HG02973 (cell line): ENCODE measurements around the gene CEP192.
"Not testable (repeated sequence)": the region's sequence is repeated elsewhere in the genome, so short reads cannot be mapped to it uniquely, and the experiment has no call there.

Source experiments
- ATAC-seq: cut with Tn5 transposase; IDR thresholded peaks from one replicate; pipeline ENCODE4 v1.9.1; 2021; ENCODE audit warnings: moderate library complexity; ENCODE audit not compliant: unreplicated experiment

Gene CEP192

DNA sequence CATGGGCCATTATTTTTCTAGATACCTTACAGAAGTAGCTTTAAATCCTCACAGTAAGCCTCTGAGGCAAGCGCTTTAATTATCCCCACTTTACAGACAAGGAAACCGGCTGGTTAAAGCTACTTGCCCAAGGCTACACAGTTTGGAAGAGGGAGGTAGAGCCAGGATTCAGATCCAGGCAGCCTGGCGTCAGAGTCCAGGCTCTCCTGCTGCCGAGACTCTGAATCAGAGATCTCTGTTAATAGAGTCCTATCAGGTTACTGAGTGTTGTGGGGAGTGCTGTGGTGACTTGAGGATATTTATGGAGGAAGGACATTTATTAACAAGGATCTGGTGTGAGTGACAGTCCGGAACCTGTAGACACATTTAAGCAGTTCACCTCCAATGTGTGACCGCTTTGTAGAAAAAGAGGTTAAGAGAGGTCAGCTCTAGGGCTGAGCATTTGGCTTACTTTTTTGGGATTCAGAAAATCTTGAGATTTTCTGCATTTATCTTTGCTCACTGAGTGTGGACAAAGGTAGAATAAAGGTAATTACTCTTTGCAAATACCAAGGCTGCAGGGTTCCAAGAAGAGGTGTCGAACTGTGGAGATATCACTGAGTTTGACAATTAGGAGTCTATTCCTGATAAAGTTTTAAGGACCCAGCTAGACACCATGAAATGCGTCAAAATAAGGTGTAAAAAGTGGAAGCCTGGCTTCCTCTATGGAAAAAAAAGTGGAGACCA lies 1.6 kb upstream of the CEP192 start:
- ATAC-seq = no peak

DNA sequence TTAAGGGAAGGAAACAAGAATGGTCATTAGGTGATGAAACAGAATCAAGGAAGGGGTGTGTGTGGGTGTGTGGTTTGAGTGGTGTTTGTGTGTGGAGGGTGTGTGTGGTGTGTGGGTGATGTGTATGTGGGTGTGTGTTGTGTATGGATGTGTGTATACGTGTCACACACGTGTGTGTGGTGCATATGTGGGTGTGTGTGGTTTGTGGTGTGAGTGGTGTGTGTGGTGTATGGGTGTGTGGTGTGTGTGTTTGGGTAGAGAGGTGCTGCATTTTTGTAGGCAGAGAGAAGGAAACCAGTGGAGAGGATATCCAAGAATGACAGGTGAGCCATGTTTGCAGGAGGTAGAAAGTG lies 1.1 kb upstream of the CEP192 start:
- no peak for ATAC-seq

DNA sequence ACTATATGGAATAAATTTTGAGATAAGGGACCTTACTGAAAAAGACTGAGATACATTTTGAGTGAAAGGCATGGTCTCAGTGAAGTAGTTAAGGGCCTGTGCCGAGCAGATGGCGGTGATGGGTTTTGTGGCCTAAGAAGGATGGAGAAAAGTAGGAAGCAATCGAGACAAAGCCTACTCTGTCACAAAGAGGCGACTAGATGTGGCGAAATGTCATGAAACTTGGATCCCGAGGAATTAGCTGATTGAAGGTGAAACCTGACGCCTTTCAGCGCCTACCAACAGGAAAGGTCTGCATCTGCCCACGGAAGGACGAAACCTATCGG lies 558 bp upstream of the CEP192 start:
- ATAC-seq = no peak

DNA sequence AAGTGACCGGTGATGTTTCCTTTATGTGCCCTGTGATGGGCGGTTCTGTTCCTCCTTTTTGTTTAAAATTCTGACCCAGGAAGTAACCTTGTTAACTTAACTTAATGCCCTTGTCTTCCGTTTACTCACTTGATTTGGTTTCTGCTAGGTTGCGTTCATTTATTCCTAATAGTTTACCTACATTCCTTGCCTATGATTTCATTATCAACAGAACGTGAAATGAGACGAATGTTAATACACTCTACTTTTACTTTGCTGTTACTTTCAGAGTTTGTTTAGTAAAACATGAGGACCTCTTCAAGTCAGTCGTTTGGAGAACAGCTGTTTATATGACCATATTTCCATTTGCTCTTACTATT lies 638 bp downstream of the CEP192 start:
- peak; percentile 5 for ATAC-seq

DNA sequence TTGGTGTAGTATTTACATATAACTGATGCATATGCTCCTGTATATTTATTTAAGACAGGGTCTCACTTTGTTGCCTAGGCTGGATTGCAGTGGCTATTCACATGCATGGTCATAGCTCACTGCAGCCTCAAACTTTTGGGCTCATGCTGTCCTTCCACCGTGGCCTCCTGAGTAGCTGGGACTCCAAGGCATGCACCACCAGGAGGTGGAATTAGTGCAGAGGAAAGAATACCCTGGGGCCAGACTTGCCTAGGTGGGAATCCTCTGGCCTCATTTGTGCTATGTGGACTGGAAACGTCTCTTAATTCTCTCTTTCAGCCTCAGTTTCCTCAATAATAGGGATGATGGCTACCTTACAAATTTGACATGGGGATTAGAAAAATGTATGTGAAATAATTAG lies 2.3 kb downstream of the CEP192 start:
- ATAC-seq = no peak

DNA sequence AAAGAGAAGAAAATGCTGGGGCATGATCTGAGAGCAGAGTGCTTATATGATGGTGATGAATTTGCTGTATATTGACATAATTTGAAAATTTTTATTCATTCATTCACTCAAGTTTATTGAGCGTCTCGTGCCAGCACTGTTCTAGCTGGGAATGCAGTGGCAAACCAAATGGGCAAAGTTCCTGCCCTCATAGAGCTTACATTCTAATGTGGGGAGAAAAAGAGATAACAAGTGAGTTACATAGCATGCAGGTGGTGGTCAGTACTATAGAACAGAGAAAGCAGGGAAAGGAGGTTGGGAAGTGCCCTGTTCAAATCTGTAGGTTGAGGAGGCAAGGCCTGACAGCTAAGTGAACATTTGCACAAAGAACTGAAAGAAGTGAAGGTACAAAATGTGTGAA lies 4.3 kb downstream of the CEP192 start:
- no peak for ATAC-seq

DNA sequence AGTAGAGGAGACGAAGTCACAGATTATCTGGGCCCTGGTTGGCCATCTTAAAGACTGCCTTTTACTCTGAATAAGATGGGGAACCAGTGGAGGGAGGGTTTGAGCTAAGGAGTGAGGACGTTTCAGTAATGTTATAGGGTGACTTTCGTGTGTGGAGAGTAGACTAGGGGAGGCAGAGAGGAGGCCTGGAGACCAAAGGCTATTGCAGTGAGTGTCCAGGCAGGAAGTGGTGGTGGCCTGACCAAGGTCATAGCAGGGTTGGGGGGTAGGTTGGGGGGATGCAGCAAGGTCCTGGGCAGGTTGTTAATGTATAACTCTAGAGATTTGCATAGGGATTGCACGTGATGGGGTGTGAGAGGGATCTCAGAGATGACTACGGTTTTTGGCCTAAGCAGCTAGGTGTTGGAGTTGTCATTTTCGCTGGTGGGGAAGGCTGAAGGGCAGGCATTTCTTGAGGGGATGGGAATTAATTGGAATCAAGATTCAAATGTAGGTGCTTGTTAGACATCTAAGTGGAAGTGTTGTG lies 4.9 kb downstream of the CEP192 start:
- no peak for ATAC-seq

DNA sequence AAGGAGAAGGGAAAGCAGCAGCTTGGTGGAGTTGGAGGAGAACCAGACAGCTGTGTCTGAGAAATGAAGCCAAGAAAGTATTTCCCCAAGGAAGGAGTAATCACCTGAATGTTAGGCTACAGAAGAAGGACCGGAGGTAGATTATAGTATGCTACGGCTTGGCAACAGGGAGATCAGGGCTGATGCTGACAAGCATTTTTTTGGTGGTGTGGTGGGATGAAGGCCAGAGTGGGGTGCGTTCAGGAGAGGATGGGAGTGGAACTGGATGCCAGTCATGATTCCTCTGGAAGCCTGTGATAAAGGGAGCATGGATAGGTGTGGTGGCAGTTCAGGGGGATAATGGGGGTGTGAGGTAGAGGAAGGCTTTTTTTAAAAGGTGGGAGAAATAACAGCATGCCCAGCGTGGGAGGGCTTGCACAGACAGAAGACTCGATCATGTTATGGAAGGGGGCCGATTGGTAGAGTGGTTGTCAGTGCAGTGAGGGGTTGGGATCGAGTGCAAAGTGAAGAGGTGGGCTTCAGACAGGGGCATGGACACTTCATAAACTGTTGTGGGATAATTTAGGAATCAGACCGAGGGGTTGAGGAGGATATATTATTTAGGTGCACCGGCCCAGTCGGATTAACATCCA lies 5.6 kb downstream of the CEP192 start:
- ATAC-seq = no peak

DNA sequence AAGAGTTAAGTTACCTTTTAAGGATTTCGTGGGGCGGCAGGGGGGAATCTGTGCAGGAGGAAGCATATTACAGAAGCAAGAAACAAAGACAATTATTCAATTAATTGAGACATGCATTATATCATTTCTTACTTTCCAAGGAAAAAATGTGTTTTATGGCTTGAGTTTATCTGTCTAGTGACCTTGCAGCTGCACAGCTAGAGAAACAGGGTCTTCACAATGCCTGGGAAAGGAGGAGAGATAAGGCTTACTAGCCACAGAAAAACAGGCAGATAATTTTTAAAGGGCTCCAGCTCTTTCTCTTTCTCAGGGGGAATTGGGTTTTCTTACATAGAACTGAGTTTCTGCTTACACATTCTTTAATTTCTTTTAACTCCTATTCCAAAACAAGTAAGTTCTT lies 6.2 kb downstream of the CEP192 start:
- not testable (repeated sequence) for ATAC-seq

DNA sequence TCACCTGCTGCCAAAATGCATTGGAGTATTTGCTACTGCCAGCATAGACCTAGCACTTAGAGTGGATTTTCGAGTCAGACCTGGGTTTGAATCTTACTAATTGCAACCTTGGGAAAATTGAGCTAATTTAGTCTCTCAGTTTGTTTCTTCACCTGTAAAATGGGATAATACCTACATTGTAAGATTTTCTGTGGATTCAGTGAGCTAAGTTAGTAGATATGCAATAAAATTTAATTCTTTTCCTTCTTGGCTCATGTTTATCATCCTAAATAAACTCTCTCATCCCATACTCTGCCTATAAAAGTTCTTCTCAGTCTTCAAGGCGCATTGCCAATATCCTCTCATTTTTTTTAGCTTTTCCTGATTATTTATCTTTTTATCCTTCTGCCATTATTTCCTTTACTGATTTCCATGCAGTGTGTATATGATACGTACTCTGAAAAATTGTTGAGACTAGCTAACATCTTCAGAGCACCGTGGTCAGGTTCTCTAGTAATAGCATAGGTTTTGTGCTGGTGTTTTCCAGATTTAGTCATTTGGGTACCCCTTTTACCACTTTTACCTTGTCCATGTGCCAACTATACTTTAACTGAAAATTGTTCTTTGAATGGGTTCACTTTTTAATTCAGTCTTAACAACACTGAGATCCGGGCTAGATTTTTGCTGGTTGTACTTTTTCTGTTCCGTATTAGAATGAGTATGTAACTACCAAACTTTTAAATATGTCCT lies 7.3 kb downstream of the CEP192 start:
- ATAC-seq = peak; percentile 38

DNA sequence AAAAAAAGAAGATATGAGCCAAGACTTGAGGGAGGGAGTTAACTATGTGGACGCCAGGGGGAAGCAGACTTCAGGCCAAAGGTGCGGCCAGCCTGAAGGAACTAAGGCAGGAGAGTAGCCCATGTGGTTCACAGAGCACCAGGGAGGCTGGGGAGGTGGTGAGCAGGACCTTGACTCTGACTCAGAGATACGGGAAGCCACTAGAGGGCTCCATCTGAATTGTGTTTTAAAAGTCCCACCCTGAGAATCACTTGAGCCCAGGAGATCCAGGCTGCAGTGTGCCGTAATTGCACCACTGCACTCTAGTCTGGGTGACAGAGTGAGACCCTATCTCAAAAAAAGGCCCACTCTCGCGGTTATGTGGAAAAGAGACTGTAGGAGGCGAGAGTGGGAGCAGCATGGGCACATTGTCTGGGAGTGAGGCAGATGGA lies 12.3 kb downstream of the CEP192 start:
- no peak for ATAC-seq

DNA sequence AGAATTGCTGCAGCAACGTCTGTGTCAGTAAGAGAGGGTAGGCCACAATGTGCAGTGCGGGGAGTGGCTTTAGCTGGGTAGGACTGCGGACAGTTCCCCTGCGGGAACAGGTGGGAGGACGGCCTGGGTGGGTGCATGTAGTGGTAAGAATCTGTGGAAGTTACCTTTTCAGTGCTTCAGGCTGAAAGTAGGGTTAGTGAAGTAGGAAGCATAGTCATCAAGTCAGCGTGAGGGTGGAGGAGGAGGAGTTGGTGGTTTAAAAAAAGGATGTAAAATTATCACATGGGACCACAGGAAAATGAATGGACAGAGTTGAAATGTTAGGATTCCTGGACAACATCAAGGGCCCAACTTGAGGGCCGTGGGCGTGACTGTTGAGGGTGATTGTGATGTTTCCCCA lies 13.2 kb downstream of the CEP192 start:
- no peak for ATAC-seq

DNA sequence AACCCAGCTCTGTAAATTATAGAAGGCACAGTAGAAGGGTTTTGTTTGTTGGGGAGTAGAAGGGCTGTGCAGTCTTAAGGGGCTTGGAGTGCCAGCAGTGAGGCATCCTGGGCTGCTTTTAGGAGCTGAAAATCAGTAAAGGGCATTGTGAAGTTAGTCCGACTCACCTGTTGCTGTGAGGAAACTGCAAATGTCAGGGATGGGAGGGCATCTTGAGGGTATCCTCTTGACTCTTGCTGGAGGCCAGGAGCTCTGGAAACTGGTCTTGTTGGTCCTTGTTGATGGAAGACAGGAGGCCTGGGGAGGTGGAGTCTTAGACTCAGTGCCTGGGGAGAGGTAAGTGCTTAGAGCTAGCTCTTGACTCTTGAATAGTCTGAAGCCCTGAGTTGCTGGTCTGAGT lies 14.1 kb downstream of the CEP192 start:
- no peak for ATAC-seq

DNA sequence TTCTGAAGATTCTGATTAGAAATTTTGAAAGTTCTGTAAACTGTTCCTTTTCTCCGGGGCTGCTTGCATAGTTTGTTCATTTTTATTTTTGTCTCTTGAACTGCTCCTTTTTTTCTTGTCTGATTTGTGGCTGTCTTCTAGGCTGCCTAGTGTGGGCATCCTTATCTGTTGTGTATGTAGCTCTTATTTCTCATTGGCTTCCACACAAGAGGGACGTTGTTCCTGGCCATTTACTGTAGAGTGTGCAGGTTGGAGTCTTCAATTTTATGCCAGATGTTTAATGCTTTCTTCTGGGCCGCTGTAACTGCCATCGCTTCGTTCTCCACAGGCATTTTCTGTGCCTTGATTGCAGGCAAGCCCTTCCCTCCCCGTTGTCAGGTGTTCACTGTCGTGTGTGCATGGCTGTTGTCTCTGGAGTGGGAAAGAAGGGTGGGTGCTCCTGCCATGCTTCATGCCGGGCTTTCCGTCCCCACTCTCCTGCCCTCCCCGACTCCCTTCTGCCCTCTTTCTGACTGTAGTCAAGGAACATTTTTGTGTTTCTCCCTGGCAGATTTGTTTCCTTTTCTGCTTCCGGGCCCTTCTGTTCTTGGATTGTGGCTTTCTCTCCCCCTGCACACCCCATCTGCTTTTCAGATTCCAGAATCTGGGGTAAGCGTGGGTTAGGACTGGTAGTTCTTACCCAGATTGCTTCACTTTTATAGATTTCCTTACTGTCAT lies 15.5 kb downstream of the CEP192 start:
- ATAC-seq = no peak

DNA sequence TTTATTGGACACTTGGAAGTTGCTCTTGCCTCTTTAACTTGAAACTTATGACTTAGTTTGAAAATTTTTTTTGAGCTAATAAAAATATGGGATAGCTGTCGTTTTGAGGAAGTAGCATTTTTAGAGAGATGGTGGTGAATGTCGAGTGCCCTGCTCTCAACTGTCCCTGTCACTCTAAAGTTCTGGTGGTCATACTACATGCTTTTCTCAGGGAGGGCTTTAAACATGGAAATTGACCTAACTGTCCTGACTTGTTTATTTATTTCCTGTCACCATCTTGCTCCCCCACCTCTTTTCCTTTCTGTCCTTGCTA lies 16.0 kb downstream of the CEP192 start:
- no peak for ATAC-seq

DNA sequence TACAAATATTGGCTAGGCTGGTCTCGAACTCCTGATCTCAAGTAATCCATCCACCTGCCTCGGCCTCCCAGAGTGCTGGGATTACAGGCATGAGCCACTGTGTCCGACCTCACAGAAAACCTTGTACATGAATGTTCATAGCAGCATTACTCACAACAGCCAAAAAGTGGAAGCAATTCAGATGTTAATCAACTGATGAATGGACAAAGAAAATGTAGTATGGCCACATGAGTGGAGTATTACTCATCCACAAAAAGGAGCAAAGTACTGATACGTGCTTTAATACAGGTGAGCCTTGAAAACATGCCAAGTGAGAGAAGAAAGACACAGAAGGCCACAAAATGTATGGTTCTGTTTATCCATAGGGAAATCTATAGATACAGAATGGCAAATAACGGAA lies 20.6 kb downstream of the CEP192 start:
- ATAC-seq = no peak

DNA sequence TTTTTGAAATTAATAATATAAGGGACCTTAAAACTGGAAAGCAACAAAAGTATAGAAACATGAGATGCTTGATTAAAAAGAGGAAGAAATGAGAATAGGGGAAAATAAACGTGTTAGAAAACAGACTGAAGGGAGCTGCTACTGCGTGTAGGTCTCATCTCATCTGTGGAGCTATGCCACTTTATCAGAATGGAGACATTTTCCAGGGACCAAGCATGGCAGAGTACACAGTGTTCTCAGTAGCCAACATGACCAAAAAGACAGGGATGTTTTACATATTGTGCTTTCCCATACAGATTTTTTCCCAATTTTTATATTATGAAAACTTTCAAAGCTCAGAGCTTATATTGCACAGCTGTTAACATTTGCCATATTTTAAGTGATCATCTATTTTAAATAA lies 23.1 kb downstream of the CEP192 start:
- no peak for ATAC-seq

DNA sequence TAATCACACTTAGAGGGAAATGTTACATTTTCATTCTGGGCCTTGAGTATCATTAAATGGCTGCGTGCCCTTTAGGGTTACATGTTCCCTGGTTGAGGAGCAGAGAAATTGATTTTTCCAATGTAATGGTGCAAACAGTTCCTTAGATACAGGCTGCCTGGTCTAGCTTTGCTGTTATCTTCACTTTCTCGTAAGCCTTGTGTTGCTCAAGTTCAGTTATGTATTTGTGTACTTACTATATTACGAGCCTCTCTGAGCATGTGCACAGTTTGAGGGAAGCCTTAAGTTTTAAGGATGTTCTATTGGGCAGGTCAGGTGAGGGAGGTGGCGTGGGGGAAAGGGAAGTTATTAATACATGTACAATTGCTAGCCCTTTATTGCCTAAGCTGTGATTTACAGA lies 23.7 kb downstream of the CEP192 start:
- no peak for ATAC-seq

DNA sequence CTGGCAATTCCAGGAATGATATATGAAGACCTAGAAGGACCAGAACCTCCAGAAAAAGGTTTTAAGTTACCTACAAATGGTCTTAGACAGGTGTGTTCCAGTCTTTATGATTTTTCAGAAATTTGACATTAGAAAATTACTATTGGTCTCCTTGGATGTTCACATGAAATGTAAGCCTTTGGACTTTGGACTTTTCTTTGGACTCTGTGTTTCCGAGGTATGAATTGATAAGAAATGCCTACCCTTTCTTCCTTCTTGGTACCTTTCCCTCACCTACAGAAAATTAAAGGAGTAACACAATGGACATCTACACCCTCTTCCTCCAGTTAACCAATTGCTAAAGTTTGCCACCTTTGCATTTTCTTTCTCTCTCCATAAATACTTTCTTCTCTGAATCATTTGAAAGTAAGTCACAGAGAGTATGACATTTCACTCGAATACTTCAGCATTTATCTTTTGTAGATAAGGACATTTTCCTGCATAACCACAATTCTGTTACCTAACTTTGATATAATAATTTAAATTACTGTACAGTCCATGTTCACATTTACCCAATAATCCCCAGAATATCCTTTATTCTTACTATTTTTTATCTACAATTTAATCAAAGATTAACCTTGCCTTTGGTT lies 26.2 kb downstream of the CEP192 start:
- no peak for ATAC-seq

DNA sequence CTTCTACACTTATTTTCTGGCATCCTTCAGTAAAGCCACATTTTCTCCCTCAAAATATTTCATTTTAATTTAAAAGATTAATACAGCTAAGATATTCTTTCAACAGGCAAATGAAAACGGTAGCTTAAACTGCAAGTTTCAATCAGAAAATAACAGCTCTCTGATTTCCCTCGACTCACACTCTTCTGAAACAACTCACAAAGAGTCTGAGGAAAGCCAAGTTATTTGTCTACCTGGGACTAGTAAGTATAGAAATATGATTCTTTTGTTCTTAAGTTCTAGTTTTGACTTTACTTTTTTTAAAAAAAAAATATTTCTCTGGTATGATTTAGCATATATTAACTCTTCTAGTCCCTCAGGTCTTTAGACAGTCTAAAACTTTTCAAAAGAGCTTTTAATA lies 27.2 kb downstream of the CEP192 start:
- no peak for ATAC-seq

DNA sequence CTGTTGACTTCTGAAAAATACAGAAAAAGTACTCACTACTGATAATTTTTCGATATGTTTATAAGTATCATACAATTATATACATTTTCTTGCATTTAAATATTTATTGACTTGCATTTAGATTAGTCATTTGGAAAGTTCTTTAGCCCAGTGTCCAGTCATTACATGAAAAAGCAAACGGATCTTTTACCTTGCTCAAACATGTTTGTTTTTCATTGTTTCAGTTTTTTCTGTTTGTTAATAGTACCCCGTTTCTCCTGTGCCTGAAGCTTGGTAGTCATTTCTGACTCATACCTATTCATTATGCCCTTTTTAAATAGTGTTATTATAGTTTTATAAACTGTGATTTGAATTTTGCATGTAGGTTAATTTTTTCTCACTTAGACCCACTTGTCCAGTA lies 28.1 kb downstream of the CEP192 start:
- ATAC-seq = peak; percentile 56
